ENCODE data around the gene SLC25A12.

- TF ChIP-seq HDGF (IDR thresholded peaks at IDR 0.05; ENCODE audit: borderline replicate concordance), result no peak
- no peak for TF ChIP-seq BHLHE40 (IDR thresholded peaks at IDR 0.05; ENCODE audit: borderline replicate concordance)
- TF ChIP-seq FOXM1 (IDR thresholded peaks at IDR 0.05; ENCODE audit: borderline replicate concordance), result no peak
- TF ChIP-seq TARDBP (IDR thresholded peaks at IDR 0.05), result no peak
- TF ChIP-seq SP1 (IDR thresholded peaks at IDR 0.05), result no peak
- no peak for TF ChIP-seq LEF1 (IDR thresholded peaks at IDR 0.05; ENCODE audit: borderline replicate concordance)
- no peak for TF ChIP-seq FOXA1 (IDR thresholded peaks at IDR 0.05)
- no peak for TF ChIP-seq ZNF384 (IDR thresholded peaks at IDR 0.05)
- TF ChIP-seq NFRKB (IDR thresholded peaks at IDR 0.05), result no peak
- no peak for TF ChIP-seq SUZ12 (IDR thresholded peaks at IDR 0.05)
Observed at GRCh38 chr2:171745806-171746205, 148.2 kb downstream of the SLC25A12 start.

Measured in HEK293T (cell line).